Chondrocyte (in vitro differentiated cells): ENCODE results near the gene TXNRD2. TPM values are rescaled to one million over a fixed set of nuclear protein-coding genes. Genes with fewer than 3 reads are reported as not detected.

Experiments used
- DNase-seq: peaks from one replicate; pipeline ENCODE4 v3.0.0; 2021; ENCODE audit warnings: mixed read lengths, low spot score
- H3K27ac Mint-ChIP-seq: one replicate; pipeline ENCODE4 v1.8.0; 2021; ENCODE audit warnings: mild to moderate bottlenecking, moderate library complexity, mixed read lengths; ENCODE audit not compliant: unreplicated experiment
- H3K27me3 Mint-ChIP-seq: 2 replicates; pipeline ENCODE4 v1.8.0; 2021; ENCODE audit warnings: low read depth, mixed read lengths
- H3K36me3 Mint-ChIP-seq: 2 replicates; pipeline ENCODE4 v1.8.0; 2021; ENCODE audit warnings: low read depth, mixed read lengths
- H3K4me1 Mint-ChIP-seq: 2 replicates; pipeline ENCODE4 v1.8.0; 2021; ENCODE audit warnings: low read depth, mild to moderate bottlenecking, mixed read lengths
- H3K4me3 Mint-ChIP-seq: one replicate; pipeline ENCODE4 v1.8.0; 2021; ENCODE audit warnings: mild to moderate bottlenecking, moderate library complexity, mixed read lengths; ENCODE audit not compliant: unreplicated experiment
- H3K9me3 Mint-ChIP-seq: 2 replicates; pipeline ENCODE4 v1.8.0; 2021; ENCODE audit warnings: low read depth, mixed read lengths
- total RNA-seq: library from RNA; stranded (reverse); gene quantifications from 3 replicates; pipeline ENCODE4 v1.2.1, GENCODE V29; 2021
- TF ChIP-seq, protein P1 (sequence below): fragments of 200-600 bp; sonication (generic); IDR thresholded peaks from 2 replicates; pipeline ENCODE4 v1.5.0; 2021; ENCODE audit warnings: antibody characterized with exemption, mild to moderate bottlenecking, moderate library complexity

Gene TXNRD2
- total RNA-seq, 1 donor from 2014 or later, result 14.1 TPM

GRCh38 chr22:19958083-19959042 is 16.7 kb upstream of the TXNRD2 start:
- no peak overlapping the region for H3K4me3 Mint-ChIP-seq
- no peak overlapping the region for H3K27ac Mint-ChIP-seq
- peaks cover 13% of the 10 kb centered on the region for H3K4me1 Mint-ChIP-seq
- H3K9me3 Mint-ChIP-seq, result no peaks in the 10 kb centered on the region
- TF ChIP-seq, protein P1, sequence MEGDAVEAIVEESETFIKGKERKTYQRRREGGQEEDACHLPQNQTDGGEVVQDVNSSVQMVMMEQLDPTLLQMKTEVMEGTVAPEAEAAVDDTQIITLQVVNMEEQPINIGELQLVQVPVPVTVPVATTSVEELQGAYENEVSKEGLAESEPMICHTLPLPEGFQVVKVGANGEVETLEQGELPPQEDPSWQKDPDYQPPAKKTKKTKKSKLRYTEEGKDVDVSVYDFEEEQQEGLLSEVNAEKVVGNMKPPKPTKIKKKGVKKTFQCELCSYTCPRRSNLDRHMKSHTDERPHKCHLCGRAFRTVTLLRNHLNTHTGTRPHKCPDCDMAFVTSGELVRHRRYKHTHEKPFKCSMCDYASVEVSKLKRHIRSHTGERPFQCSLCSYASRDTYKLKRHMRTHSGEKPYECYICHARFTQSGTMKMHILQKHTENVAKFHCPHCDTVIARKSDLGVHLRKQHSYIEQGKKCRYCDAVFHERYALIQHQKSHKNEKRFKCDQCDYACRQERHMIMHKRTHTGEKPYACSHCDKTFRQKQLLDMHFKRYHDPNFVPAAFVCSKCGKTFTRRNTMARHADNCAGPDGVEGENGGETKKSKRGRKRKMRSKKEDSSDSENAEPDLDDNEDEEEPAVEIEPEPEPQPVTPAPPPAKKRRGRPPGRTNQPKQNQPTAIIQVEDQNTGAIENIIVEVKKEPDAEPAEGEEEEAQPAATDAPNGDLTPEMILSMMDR, result no peak
- no peaks in the 10 kb centered on the region for H3K27me3 Mint-ChIP-seq
- no peaks in the 10 kb centered on the region for H3K36me3 Mint-ChIP-seq
- peak; percentile 41 for DNase-seq

- Mint-ChIP-seq H3K4me3 (no peak overlapping the region), H3K36me3 (no peaks in the 10 kb centered on the region), H3K9me3 (no peaks in the 10 kb centered on the region), H3K27ac (no peak overlapping the region), H3K27me3 (no peaks in the 10 kb centered on the region), H3K4me1 (peaks cover 13% of the 10 kb centered on the region)
- peak; percentile 70 for DNase-seq
- TF ChIP-seq, protein P1, result peak; percentile 24
Measured at GRCh38 chr22:19957445-19957844, 15.8 kb upstream of the TXNRD2 start.

DNA sequence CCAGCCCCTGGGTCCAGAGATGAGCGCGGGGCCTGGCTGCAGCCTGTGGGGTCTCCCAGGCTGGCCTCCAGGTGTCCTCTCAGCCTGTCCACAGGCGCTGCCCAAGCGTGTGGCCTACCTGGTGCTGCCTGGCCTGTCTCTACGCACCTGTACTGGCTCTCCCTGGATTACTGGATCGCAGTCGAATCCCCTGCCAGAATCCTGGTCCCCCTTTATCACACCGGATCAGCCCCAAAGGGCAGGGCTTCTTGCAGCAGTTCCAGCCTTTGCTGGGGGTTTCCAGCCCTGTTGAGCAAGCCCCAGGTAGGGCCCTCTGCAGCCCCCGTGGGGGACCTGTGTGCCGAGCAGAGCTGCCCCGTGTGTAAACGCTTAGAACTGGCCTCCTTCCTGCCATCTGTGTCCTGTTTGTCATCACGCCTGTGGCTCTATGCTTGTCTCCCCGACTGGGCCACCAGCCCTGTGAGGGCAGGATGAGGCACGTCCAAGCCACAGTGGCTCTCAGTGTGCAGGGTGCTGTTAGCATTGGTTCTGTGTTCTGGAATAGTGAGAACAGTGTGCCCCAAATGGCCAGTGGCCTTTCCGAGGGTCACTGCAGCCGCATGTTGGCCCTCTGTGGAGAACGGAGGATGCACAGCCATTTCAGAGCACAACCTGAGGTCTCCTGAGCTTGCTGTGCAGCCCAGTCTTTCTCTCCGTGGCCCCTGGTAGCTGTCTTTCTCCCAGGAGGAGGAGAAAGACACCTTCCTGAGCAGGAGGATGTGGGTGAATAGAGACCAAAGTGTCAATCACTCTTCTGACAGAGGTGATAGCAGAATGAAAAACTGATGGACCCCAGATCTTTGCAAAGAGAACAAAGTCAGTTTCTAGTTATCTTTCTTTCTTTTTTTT is 13.9 kb upstream of the TXNRD2 start:
- no peaks in the 10 kb centered on the region for H3K9me3 Mint-ChIP-seq
- peaks cover 4% of the 10 kb centered on the region for H3K36me3 Mint-ChIP-seq
- peak; percentile 55 for DNase-seq
- TF ChIP-seq, protein P1, result no peak
- H3K4me1 Mint-ChIP-seq, result peaks cover 20% of the 10 kb centered on the region
- H3K27ac Mint-ChIP-seq, result no peak overlapping the region
- no peaks in the 10 kb centered on the region for H3K27me3 Mint-ChIP-seq
- no peak overlapping the region for H3K4me3 Mint-ChIP-seq

GRCh38 chr22:19951346-19951745 is 9.7 kb upstream of the TXNRD2 start:
- Mint-ChIP-seq H3K27ac (no peak overlapping the region), H3K4me1 (peaks cover 47% of the 10 kb centered on the region), H3K9me3 (no peaks in the 10 kb centered on the region), H3K27me3 (no peaks in the 10 kb centered on the region), H3K4me3 (no peak overlapping the region), H3K36me3 (peaks cover 5% of the 10 kb centered on the region)
- peak; percentile 35 for DNase-seq
- TF ChIP-seq, protein P1, result no peak
